RKO (cell line): Measurements from ENCODE around the gene OAS3.
"Not testable (repeated sequence)": the region's sequence is repeated elsewhere in the genome, so short reads cannot be mapped to it uniquely, and the experiment has no call there.

Experiments used
- DNase-seq: peaks from one replicate; pipeline ENCODE4 v3.0.0-alpha.2; 2016; ENCODE audit warnings: low spot score

OAS3 gene

GRCh38 chr12:112927475-112927874, 10.8 kb upstream of the OAS3 start:
- no peak for DNase-seq

DNA sequence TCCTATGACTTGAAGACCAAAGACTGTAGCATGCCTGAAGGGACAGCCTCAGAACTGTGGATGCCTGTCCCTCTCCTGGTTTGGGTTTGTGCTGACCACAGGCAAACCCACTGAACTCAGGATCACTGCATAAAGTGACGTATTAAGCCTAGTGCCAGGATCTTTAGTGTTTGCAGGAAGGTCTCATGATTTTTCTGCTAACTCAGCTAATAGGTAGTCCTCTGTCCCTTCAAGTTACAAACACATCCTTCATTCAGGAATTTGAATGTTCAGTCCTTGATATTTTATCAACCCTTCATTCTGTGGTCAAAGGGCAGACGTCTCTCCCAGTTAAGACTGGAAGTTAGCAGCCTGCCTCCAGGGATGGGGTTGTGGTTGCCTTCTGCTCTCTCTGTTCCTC, 10.3 kb upstream of the OAS3 start:
- DNase-seq, result no peak

- no peak for DNase-seq
These were observed 9.3 kb upstream of the OAS3 start for GRCh38 chr12:112928978-112929377.

- no peak for DNase-seq
These were observed 8.6 kb upstream of the OAS3 start for GRCh38 chr12:112929715-112930114.

GRCh38 chr12:112930350-112930749, 7.9 kb upstream of the OAS3 start:
- DNase-seq, result no peak

DNA sequence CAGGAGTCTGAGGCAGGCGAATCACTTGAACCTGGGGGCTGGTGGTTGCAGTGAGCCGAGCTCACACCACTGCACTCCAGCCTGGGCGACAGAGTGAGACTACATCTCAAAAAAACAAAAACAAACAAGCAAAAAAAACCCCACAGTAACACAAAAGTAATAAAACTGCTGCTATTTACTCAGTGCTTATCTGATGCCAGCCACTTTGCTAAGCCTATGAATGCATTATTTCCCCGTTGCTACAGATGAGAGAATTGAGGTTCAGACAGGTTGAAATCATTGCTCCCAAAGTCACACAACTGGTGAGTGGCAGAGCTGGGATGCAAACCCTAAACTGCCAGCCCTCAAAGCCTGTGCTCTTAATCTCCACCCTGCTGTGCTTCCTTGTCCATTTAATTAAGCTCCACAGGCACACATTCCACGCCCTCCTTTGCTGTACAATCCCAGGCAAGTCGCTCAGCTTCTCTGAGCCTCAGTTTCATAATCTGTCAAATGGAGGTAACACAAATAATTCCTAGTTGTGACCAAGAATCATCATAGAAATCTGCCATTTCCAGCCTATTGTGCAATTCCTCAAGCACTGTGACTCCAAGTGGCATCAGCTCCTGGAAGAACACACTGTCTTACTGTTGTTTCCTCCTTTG, 5.7 kb upstream of the OAS3 start:
- no peak for DNase-seq

- DNase-seq, result no peak
These were observed 5.2 kb upstream of the OAS3 start for GRCh38 chr12:112933129-112933505.

- DNase-seq, result no peak
These were observed 2.0 kb upstream of the OAS3 start for GRCh38 chr12:112936264-112936663.

DNA sequence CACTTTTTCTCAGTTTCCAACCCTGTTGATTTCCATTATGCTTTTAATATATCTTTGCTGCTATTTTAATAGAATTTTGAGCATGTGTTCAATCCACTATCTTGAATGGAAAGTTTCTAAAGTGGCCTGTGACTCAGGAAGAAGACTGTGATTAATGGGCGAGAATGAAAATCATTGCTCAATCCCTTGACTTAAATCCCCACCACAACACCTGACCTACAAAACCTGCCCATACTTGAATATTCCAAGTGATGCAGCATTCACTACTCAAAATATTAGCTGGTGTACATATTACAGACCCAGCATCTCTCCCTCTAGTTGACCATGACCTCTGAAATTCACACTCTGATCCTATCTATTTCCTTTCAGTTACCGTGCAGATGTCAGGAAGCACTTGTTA, 1.3 kb upstream of the OAS3 start:
- DNase-seq, result no peak

GRCh38 chr12:112938751-112939150, 477 bp downstream of the OAS3 start:
- peak; percentile 36 for DNase-seq

- DNase-seq, result no peak
These were observed 1.6 kb downstream of the OAS3 start for GRCh38 chr12:112939761-112940381.

- no peak for DNase-seq
These were observed 3.5 kb downstream of the OAS3 start for GRCh38 chr12:112941528-112942335.

DNA sequence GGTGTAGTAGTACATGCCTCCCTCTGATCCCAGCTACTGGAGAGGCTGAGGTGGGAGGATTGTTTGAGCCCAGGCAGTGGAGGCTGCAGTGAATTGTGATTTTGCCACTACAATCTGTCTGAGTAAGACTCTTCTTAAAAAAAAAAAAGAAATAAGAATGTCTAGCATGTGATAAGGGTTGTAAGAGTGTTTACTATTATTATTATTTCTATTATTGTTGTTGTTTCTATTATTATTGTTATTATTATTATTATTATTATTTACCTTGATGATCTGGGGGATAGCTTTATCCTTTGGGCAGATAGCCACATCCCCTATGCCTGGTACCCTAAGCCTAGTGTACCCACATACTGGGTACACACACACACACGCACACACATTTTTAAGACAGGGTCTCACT, 4.3 kb downstream of the OAS3 start:
- no peak for DNase-seq

- no peak for DNase-seq
These were observed 5.9 kb downstream of the OAS3 start for GRCh38 chr12:112944024-112944690.

- DNase-seq, result no peak
These were observed 7.2 kb downstream of the OAS3 start for GRCh38 chr12:112945515-112945914.

DNA sequence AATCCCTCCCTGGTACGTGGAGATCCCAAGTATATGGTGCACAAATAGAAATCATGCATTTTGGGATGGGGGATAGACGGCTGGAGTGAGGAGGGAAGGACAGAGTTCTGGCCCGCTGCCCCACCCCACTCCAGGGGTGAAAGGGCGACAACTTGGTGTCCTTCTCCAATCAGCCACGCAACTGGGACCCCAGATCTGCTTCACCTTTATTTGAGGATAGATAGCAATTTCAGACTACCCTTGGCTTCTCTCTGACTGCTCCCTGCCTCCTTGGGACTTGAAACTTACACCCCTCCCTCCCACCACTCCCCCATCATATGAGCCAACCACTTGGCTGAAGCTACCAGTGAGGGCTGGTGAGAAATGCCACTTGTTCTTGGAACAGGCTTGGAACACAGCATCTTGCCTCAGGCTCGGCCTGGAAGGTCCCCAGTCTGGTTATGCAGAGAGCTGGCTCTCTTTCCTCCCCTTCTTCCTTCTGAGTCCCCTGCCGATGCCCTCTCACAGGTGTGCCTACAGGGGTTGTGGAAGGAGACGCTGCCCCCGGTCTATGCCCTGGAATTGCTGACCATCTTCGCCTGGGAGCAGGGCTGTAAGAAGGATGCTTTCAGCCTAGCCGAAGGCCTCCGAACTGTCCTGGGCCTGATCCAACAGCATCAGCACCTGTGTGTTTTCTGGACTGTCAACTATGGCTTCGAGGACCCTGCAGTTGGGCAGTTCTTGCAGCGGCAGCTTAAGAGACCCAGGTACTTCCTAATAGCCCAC, 8.1 kb downstream of the OAS3 start:
- DNase-seq, result no peak

DNA sequence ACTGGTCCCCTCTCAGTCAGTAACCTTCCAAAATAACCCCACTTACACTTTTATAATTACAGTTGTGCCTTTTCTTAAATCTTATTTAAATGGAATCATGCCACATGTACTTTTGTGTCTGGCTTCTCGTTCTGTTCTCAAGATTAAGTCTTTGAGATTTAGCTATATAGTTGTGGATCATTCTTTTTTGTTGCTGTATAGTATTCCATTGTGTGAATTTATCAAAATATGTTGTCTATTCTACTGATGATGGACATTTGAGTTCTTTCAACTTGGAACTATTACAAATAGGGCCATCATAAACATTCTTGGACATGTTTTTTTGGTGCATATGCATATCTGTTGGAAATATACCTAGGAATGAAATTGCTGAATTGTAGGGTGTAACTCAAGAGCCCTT, 9.0 kb downstream of the OAS3 start:
- no peak for DNase-seq

- DNase-seq, result no peak
These were observed 9.5 kb downstream of the OAS3 start for GRCh38 chr12:112947761-112948160.

DNA sequence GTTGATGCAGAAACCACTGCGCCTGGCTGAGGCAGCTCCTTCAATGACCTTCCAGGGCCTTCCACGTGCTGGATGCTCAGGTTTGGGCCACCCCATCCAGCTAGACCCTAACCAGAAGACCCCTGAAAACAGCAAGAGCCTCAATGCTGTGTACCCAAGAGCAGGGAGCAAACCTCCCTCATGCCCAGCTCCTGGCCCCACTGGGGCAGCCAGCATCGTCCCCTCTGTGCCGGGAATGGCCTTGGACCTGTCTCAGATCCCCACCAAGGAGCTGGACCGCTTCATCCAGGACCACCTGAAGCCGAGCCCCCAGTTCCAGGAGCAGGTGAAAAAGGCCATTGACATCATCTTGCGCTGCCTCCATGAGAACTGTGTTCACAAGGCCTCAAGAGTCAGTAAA, 10.5 kb downstream of the OAS3 start:
- no peak for DNase-seq

- no peak for DNase-seq
These were observed 12.4 kb downstream of the OAS3 start for GRCh38 chr12:112950701-112951100.

DNA sequence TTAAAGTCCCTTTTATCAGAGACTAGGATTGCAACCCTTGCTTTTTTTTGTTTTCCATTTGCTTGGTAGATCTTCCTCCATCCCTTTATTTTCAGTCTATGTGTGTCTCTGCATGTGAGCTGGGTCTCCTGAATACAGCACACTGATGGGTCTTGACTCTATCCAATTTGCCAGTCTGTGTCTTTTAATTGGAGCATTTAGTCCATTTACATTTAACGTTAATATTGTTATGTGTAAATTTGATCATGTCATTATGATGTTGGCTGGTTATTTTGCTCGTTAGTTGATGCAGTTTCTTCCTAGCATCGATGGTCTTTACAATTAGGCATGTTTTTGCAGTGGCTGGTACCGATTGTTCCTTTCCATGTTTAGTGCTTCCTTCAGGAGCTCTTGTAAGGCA, 18.9 kb downstream of the OAS3 start:
- DNase-seq, result not testable (repeated sequence)

GRCh38 chr12:112961074-112961473, 22.8 kb downstream of the OAS3 start:
- DNase-seq, result no peak
